GM10266 (cell line): ENCODE measurements around the gene TTYH3.

Experiments used
- DNase-seq: peaks from one replicate; pipeline ENCODE4 v3.0.0; 2012; ENCODE audit errors: extremely low spot score
- CTCF ChIP-seq: IDR thresholded peaks from 2 replicates; pipeline ENCODE4 v1.5.1; 2012; ENCODE audit warnings: mild to moderate bottlenecking, low read depth; ENCODE audit not compliant: control insufficient read depth, insufficient read depth; ENCODE audit errors: missing control alignments

The TTYH3 gene

GRCh38 chr7:2654059-2654458 lies 22.3 kb downstream of the TTYH3 start:
- no peak for TF ChIP-seq CTCF

GRCh38 chr7:2655870-2656614 lies 24.3 kb downstream of the TTYH3 start:
- TF ChIP-seq CTCF = no peak

More at GRCh38 chr7:2654059-2654458, 22.3 kb downstream of the TTYH3 start:
- DNase-seq = no peak

GRCh38 chr7:2657208-2657607 lies 25.4 kb downstream of the TTYH3 start:
- TF ChIP-seq CTCF = no peak
- no peak for DNase-seq

More at GRCh38 chr7:2655870-2656614, 24.3 kb downstream of the TTYH3 start:
- DNase-seq = no peak

GRCh38 chr7:2657920-2658671 lies 26.3 kb downstream of the TTYH3 start:
- TF ChIP-seq CTCF = no peak
- no peak for DNase-seq

GRCh38 chr7:2658941-2659340 lies 27.2 kb downstream of the TTYH3 start:
- TF ChIP-seq CTCF = no peak
- no peak for DNase-seq

GRCh38 chr7:2659556-2660358 lies 28.0 kb downstream of the TTYH3 start:
- no peak for TF ChIP-seq CTCF
- DNase-seq = no peak
